Fibroblast of skin of right quadriceps (primary cell): ENCODE data around the gene DDX25.
A peak's percentile ranks its signal among the peaks of the same experiment; 100 is the strongest.

Experiments used
- DNase-seq: peaks from one replicate; pipeline ENCODE4 v3.0.0-alpha.2; 2013

Gene DDX25

DNA sequence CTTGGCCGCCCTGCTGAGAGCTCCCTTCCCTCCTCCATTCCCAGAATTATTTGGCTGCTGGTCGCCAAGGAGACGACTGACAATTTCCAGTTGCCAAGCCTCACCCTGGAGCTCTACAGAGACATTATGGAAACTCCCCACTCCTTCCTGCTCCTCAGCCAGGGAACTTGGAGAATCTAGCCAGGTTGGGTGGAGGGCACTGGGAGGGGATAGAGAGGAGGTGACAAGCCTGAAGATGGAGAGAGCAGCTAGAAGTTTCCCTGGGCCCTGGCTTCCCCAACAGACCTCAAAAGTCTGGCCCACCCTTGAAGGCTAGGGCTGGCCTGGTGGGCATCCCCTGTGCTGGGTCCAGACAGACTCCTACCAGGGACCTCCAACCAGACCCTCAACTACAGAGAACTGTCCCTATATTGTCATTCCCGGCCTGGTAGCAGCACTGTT lies 34.8 kb downstream of the DDX25 start:
- DNase-seq: no peak

DNA sequence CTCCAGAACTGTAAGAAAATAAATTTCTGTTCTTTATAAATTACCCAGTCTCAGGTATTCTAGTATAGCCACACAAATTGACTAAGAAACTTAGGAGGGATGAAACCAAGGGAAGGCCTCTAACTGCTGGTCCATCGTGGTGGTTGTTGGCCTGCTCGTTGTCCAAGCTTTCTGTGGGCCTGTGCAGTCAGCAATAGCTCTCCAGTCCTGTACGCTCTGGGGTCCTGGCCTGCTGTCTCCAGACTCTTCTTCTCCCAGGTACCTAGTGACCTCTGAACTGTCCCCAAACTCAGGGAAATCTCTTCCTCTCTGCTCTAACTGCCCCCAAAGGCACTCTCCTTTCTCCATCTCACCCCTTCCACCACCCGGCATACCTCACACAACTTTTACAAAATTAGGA lies 35.8 kb downstream of the DDX25 start:
- no peak for DNase-seq

DNA sequence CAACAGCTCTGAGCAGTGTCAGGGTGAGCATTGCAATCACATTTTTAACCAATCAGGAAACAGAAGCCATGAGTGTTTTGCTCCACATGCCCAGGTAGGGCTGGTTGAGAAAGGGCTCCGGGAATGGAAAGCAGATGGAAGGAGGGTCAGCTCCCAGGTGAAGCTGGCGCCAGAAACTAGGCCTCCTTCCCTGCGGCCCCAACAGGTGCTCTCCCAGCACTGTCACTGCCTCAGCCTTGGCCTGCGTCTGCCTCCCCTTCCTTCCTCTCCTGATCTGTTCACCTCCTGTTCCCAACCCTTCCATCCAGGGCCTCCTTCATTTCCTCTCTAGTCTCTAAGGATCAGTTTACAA lies 36.9 kb downstream of the DDX25 start:
- no peak for DNase-seq

DNA sequence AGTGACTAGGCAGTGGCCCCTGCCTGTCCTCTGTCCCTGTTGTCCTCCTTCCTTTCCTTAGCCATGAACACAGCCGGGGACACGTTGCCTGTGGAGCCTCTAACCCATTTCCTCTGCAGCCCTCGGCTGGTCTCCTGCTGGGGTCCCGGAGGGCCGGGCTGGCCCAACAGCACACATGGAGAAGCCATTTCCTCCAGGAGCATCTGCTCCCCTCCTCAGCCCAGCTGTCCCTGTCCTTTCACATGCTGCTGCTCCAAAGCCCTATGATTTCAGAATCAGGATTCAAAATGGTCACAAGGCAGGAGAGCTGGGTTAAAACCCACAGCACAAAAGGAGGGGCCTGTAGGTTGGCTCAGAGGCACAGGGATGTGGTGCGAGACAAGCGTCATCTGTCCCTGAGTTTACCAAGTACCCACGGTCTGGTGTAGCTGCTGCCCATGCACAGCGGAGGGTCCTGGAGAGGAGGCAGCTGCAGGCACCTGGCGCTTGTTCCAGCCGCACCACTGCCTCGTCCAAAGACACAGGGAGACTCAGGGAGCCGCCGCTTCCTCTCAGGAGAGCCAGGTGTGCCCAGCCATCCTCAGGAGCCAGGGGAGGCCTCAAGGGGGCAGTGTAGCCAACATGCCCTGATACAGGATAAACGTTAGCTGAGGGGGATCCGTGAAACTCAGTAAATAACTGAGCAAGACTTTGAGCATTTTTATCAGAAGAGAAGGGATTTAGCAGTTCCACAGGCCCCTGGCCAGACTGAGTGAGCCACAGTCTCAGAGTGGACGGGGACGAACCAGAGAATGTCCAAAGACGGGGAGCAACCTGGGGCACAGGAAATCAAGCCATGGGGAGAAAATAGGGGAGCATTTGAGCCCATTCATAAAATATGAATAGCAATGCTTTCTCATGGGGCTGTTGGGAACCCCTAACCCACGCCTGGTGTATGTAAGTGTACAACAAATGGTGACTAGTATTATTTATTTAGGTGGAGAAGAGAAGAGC lies 37.6 kb downstream of the DDX25 start:
- peak; percentile 23 for DNase-seq

DNA sequence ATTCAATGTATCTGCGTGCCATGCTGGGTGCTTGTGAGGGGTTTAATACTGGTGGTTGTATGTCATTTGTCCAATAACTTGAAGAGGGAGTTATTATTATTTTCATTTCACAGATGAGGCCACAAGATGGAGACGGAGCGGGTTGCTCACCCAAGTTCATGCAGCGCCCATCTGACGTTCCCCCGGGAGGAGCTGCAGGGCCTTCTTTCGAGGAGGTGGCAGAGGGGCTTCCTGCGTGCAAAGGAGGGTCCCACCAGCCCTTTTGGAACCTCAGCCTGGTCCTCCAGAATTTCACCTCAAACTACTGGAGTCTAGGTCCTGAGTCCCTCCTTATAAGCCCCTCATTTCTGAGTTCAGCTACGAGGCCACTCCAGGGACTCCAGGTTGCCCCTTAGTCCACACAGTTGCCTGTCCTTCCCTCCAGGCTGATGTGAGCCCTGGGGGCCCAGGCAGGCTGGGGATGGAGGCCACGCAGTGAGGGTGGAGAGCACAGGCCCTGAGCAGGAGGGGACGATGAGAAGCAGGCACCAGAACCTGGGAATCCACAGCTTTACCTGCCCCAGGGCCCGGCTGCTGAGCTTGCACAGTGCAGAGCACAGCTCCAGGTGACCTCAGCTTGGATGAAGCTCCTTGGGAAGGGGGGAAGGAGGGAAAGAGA lies 38.6 kb downstream of the DDX25 start:
- no peak for DNase-seq

DNA sequence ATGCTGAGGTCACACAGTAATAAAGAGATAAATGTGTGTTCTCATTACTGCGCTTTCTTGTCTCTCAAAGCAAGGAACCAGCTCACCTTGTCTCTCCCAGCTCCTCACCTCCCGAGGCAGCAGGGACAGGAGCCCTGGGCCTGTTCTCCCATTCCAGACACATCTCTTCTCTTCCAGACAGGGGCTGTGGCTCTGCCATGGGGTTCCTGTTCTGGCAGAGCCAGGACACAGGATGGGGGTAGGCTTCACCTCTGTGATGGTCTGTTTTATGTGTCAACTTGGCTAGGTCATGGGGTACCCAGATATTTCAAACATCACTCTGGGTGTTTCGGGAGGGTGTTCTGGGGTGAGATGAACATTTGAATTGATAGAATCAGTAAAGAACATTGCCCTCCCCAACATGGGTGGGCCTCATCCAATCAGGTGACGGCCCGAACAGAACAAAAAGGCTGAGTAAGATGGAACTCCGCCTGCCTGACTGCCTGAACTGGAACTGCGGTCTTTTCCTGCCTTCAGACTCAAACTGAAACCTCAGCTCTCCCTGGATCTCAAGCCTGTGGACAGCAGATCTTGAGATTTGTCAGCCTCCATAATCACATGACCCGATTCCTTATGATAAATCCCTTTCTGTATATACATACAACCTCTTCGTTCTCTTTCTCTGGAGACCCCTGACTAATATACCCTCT lies 39.5 kb downstream of the DDX25 start:
- no peak for DNase-seq

DNA sequence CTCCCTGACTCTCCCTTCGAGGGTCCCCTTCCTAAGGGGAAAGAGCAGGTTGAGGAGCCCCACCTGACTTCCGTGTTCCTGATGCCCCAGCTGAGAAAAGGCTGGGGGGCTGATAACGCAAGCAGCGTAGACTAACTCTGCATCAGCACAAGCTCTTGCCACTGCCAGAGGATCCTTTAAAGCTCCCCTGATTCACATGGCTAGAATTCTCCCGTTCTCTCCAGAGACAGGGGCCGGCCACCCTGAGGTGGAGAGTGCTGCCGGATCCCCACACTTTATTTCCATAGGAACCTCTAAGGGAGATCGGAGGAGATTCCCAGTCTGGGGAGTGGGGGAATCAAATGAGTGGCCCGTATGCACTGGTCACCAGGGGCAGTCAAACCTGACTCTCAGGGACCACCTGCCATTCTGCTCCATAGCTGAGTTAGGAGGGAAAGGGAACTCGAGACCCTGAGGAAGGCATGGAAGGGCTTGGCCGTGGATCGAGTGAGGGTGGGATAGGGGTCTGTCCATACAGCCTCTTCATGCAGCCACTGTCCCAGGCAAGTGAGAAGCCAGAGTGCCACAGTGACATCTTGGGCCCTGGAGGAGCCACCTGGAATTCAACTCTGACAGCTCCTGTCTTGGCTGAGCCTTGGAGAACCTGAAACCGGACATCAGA lies 40.2 kb downstream of the DDX25 start:
- DNase-seq: no peak

DNA sequence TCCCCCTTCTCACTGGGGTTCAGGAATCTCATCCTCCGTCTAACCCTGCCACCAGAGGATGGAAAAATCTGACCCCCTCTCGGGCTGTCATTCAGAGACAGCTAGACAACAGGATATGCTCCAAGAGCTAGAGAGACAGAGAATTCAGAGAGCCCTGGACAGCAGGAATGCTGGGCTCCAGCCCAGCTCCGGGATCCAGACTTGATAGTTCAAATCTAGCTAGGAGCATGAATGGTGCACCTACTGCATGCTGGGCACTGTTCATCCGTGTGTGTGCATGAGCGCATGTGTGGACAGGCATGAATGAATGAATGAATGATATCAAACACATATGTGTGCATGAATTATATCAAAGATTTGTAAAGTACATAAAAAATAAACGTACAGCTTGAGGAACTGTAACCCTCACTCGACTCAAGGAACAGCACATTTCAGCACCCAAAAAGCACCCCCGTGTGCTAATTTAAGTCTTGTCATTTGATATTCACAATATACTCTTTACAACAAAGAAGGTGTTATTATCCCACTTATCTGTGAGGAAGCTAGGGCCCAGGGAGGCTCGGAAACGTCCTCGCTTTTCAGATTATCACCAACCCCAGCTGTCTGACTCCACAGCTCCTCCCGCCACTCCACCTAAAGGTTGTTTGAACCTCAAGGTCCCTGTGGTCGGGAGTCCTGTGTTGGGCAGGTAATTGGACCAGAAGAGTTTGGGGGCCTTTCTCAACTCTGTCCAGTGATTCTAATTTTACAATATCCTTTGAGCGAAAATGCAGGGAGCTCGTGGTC lies 40.9 kb downstream of the DDX25 start:
- no peak for DNase-seq

DNA sequence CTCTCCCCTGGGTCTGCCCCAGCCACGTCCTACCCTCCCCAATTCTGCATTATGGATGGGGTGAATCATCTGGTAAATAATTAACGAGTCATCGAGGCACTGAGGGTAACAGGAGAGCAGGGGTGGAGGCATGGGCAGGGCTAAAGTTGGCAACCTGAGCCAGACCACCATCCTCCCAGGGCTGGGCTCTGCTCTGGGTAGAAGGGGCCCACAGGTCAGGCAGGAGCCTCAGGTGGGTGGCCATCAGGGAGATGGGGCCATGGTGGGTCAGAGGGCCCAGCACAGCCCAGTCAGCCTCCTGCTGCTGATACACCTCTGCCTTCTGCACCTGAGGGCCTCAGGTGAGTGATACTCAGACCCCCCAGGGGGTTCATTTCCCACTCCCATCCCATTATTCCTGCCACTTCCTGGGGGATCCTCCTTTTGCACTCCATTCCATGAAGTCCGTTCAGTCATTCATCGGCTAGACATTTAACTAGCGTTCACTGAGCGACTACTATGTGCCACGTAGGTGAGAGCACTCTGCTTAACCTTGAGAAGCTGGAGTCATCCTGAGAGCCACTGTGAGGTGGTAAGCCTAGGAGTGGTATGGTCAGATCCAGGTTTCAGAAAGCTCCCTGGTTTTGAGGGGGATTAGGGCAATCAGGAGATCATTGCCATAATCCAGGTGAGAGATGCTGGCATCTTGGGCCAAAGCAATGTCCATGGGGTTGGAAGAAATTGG lies 41.7 kb downstream of the DDX25 start, which contains the start of gene VSIG10L2:
VSIG10L2 (plus strand) TSS at position 248 of the 724 bp plus-strand sequence; CDS start at position 260, 12 bp downstream.
- peak; percentile 18 for DNase-seq

DNA sequence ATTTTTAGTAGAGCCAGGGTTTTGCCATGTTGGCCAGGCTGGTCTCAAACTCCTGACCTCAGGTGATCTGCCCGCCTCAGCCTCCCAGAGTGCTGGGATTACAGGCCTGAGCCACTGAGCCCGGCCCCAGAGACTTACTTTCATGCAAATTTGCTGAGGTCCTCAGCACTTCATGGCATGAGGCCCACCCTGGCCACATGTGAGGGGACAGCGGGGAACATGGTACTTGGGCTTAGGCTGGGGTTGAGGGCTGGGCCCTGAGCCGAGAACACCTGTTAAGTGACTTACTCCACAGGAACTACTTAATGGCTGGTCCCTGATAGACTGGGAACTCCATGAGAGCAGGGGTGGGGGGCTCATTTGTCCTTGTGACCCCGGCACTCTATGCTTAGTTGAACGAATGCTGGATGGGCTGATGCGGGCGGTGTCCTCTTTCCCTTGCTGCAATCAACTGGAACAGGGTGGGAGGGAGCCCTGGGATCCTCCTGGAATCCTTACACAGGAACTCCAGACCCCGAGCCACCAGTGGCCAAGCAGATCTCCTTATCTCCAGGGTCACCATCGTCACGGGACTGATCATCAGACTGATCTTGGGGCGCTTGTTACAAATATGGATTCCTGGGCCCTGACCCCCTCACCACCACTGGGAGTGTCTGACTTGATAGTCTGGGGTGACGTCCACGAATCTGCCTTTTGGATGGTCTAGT lies 42.6 kb downstream of the DDX25 start:
- no peak for DNase-seq

DNA sequence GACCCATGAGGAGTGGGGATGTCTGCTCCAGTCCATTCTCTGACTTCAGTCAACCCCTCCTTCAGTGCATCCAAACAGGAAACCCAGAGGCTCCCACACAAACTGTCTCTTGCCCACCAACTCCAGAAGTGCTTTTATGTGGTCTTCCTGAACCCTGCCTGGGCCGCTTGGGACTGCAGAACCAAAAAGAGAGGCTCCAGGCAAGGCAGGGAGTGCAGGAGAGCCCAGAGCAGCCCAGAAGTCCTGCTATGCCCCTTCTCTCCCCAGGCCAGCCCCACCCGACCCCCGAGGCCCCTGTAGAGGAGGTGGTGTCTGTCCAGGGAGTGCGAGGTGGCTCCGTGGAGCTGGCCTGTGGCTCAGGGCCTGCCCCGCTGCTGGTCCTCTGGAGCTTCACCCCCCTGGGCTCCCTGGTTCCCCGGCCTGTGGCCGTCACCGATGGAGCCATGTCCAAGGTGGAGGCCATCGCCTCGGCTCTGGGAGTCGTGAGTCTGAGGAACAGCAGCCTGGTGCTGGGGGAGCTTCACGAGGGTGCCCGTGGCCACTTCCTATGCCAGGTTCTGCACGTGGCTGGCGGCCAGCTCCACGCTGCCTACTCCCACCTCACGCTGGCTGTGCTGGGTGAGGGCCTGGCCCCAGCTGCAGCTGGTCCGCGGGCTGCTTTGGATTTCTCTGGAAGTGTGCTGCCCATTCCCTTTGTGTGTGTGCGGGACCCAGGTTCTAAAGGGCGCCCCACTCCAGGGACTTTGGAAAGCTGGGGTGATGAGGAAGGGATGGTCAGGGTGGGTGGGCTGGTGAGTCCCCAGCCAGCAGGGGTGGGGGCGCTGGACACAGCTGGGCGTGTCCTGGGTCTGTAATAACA lies 43.3 kb downstream of the DDX25 start:
- no peak for DNase-seq

DNA sequence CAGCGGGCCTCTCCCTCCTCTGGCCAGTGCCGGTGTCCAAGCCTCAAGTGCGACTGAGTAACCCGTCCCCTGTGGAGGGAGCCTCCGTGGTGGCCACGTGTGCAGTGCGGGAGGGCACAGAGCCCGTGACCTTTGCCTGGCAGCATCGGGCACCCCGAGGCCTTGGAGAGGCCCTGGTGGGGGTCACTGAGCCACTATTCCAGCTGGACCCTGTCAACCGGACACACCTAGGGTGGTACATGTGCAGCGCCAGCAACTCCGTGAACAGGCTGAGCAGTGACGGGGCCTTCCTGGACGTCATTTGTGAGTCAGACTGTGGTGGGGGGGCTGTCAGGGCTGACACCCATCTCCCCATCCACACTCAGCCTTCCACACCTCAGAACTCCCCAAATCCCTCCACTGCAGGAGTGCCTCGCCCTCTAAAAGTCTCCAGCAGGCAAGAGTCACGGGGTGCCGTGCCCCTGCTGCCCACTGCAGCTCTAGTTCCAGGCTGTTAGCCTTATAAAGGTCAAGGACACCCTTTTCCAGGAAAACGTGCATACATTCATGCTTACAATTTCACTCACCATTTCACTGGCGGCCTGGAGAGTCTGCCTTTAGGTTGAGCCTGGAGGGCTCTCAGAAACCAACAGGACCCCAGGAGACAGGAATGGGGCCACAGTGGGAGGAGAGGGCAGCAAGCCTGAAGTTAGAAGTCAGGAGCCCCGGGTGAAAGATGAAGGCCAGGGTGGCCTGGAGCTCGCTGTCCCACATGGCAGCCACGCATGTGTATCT lies 44.2 kb downstream of the DDX25 start:
- no peak for DNase-seq

DNA sequence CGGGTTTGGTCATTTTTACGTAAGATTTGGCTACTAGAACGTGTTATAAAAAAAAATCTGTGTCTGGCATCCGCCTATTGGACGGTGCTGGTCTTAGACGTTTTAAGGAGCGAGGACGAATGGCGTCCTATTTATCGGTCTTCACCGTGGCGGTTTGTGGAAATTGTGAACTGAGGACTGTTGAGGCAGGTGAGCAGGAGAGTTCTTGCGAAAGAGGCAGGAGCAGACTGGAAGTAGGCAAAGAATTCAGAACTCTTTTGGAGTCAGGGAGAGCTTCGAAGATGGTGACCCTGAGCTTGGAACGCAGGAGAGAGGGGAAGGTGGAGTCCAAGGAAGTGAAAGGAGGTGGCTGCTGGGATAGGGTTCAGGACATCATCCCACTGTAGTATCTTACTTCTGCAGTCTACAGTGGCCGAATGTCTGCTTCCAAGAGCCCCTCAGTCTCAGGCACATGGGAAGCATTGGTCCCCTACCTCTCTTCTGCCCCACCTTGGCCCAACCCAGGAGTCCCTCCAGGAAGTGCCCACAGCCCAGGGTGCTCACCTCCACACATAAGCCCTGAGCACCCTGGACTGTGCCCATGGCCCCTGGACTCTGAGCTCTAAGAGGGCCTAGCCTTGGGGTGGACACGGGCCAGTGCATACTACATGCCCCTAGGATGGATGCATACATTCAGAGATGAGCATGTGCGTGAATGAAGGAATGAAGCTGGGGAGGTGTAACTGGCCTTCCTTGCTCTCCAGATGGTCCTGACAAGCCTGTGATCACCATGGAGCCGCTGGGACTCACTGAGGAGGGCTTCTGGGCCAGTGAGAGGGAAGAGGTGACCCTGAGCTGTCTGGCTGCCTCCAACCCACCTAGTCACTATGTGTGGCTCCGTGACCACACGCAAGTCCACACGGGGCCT lies 45.2 kb downstream of the DDX25 start:
- DNase-seq: no peak

DNA sequence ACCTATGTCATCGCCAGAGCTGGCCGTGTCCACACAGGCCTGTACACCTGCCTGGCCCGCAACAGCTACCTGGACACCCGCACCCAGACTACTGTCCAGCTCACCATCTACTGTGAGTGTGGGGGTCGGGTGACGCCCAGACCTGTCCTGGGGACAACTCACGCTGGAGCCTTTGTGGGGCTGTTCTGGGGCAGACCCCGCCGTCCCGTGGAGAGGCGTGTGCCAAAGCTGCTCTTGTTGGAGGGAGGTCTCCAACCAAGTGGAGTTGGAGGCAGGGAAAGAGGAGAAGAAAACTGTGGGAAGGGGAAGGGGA lies 45.8 kb downstream of the DDX25 start:
- DNase-seq: no peak

DNA sequence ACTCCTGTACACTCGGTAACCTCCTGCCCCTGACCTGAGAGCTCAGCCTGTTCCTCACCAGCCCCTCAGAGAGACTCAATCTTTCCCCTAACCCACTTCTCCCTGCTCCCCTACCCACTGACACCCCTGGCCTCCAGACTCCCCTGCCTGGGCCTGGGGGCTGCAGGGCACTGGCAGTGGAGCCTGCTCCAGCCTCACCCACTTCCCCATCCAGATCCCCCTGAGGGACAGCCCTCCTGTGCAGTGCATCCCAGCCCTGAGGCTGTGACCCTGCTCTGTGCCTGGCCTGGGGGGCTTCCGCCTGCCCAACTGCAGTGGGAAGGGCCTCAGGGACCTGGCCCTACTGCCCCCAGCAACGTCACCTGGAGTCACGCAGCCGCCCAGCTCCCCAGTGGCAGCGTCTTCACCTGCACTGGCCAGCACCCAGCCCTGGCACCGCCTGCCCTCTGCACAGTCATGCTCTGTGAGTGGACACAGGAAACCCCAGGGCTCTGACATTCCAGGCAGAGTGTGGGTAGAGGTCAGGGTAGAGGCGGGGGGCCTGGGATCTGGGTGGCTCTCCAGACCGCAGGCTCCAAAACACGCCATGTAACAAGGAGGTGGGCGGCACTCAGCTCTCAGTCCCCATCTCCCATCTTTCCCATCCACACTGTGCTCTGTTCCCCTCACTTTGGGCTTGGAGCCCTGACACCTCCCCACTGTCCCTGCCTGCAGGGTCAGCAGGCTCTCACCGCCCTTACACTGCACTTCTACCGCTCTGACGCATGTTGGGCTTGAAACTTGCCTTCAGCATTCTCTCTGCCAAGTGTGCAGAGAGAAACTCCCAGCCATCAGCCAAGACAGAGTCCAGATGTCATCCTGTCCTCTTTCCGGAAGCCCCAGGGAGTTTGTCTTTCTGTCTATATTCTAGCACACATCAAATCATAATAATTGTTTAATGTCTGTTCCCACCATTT lies 46.7 kb downstream of the DDX25 start:
- DNase-seq: no peak

DNA sequence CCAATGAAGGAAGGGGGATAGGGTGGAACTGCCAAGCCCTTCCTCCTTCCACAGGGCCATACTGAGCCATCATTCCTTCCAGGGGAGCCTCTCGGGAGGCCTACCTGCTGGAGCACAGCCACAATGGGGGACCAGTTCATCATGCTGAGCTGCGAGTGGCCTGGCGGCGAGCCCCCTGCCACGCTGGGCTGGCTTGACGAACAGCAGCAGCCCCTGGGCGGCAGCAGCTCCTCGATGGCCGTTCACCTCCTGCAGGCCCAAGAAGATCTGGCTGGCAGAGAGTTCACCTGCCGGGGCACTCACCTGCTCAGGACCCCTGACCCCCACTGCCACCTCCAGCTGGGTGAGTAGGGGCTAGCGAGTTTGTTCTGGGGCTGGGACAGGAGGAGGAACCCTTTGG lies 47.4 kb downstream of the DDX25 start:
- DNase-seq: no peak

DNA sequence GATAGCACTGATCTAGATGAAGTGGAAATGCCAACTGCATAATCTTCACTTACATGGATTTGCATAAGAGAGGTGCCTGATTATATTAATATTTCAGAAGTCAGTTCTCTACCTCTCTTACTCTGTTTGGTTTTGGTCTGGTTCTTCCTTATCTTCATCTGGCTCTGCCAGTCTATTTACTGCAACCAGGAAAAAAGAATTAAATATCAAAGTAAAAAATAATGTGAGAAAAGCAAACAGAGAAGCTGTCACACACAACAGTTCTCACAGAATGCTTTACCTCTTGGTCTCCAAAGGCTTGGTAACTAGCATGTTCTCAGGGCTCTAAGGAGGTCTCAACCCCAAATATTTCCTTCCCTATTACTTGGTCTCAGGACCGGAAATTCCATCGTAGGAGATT lies 48.3 kb downstream of the DDX25 start:
- no peak for DNase-seq
